Frontal cortex (tissue), 4 donors: ENCODE data around the gene KRT82. TPM values are rescaled to one million over a fixed set of nuclear protein-coding genes. Genes with fewer than 3 reads are reported as not detected.
"Not testable (repeated sequence)": the region's sequence is repeated elsewhere in the genome, so short reads cannot be mapped to it uniquely, and the experiment has no call there.

Source experiments
- DNase-seq, 2 donors: peaks; one replicate each; pipeline ENCODE4 v3.0.0; 2012; ENCODE audit warnings: low spot score in 2 of 2
- FAIRE-seq: peaks from 2 replicates; lab custom pipeline; 2012; peaks lifted over from hg19 to GRCh38; lab: Jason Lieb, UNC
- total RNA-seq: library from RNA; depleted of rRNA; stranded (reverse); fragments of >200 nt; gene quantifications from one replicate; pipeline ENCODE4 v1.2.3, GENCODE V29; 2014
- donor health status: control.
- donor health status: control.
- donor health status: control.

The KRT82 gene
- total RNA-seq, 1 donor from 2014 or later: not detected

DNA sequence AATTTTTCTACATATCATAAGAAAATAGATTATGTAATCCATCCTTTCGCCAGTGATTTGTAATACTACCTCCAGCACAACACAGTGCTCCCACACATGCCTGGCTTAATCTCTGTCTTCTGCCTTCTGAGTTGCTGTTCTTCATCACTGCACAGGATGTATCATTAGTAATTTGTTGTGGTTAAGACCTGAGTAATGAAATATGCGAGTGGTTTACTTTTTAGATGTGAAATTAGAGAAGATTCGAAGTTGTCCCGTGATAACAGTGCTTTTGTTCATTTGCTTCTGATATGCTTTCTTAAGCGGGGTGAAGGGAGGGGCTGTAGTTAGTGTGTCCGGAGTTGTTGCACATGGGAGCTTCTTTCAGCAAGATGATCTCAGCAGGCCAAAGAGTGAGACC lies 56.9 kb downstream of the KRT82 start:
- FAIRE-seq: no peak

DNA sequence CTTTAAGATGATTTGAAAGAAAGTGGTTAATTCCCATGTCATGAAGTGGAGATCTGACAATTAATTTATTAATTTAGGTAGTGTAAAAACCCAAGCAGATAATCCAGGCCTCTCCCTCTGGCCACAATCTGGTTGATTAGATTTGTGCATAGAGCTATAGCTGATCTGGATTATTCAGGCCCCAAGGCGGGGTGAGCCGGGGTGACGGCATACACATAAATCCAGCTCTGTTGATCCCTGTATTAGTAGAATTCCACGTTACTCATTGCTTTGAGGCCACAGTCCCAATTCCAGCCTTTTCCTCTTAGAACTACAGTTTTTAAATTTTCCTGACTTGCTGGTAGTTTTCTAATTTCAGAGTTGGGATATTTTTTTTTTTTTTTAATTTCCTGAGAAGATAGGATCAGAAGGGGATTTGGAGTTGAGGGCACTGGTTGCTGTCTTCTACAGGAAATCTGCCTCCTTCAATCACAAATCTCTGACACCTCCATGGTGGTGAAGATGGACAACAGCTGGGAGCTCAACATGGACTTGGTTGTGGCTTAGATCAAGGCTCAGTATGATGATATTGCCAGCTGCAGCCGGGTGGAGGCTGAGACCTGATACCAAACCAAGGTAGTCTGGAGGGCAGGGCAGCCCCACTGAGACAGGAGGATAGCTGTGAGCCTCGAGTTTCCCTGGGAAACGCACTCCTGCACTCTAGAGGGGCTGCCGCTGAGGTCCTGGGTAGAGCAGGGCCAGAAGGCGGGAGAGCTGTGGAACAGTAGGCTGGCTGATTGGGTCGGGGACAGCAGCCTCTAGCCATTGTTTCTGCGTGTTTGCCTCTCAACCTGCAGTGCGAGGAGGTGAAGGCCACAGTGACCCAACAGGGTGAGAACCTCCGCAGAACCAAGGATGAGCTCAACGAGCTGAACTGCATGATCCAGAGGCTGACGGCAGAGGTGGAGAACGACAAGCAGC lies 58.3 kb downstream of the KRT82 start:
- FAIRE-seq (no peak), DNase-seq (no peak)

More for the DNA sequence above, 56.9 kb downstream of the KRT82 start:
- DNase-seq: no peak

DNA sequence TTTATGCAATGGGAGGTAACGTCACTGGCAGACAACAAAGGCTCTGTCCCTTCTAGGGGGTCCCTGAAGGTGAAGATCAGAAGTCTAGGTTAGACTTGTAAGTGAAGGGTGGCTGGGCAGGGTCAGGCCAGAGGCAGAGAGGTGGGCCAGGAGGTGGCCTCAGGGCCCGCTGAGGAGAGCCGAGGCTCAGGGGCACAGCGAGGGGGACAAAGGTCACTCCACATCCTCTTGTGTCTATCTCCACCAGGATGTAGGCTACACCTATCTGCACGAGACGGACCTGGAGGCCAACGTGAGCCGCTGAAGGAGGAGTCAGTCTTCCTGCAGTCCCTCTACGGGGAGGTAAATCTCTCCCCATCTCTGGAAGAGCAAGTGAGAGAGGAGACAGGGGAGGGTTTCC lies 59.1 kb downstream of the KRT82 start:
- no peak for DNase-seq
- FAIRE-seq: no peak

DNA sequence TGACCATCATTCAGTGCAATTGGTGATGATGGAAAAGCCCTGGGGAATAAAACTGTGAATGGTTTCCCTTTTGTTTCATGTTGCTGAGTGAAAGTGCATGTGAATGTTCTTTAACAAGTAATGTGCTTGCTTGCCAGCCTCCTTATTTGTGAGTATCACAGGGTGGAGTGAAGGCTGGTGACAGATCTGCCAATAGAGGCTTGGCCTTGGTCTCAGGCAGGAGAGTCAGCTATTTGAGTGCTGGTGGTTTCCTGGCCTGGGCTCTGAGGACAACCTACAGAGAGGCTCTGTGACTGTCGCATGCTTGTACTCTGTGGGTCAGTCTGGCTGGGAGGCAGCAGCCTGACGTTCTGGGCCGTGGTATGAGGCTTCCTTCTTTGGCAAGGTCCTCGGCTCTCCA lies 59.5 kb downstream of the KRT82 start:
- no peak for FAIRE-seq
- DNase-seq: no peak

DNA sequence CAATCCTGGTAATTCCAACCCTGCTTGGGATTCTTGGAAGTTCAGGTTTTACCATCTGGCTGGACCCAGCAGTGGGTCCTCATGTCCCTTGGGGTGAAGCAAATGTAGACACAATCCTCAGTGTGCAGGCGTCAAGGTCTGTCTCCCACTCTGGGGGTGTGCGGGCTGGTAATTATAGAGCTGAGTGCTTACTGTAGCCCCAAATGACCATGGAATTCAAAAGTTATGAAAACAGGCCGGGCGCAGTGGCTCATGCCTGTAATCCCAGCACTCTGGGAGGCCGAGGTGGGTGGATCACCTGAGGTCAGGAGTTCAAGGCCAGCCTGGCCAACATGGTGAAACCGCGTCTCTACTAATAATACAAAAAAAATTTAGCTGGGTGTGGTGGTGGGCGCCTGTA lies 61.1 kb downstream of the KRT82 start:
- not testable (repeated sequence) for FAIRE-seq, DNase-seq

DNA sequence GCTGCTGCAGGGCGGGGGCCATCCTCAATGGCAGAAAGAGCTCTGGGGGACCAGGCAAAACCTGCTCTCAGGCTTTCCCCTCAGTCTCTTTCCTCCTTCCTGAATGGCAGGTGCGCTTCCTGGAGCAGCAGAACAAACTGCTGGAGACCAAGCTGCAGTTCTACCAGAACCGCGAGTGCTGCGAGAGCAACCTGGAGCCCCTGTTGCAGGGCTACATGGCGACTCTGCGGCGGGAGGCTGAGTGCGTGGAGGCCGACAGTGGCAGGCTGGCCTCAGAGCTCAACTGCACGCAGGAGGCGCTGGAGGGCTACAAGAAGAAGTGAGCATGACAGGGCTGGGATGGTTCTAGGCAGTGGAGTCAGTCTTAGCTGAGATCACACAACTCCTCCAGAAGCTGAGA lies 62.0 kb downstream of the KRT82 start:
- FAIRE-seq (no peak), DNase-seq (no peak)

Other genes starting within 250 kb of the KRT82 start
- not detected for gene KRT80, start 214.3 kb downstream of the KRT82 start, total RNA-seq
- gene KRT7, start 173.1 kb downstream of the KRT82 start, total RNA-seq: not detected
- gene KRT86, start 131.7 kb downstream of the KRT82 start, total RNA-seq: under 0.01 TPM
- not detected for gene KRT81, start 114.8 kb downstream of the KRT82 start, total RNA-seq
- gene KRT83, start 84.9 kb downstream of the KRT82 start, total RNA-seq: not detected
- gene KRT85, start 38.9 kb downstream of the KRT82 start, total RNA-seq: not detected
- gene KRT84, start 20.7 kb downstream of the KRT82 start, total RNA-seq: not detected
- gene KRT75, start 28.0 kb upstream of the KRT82 start, total RNA-seq: not detected
- not detected for gene KRT6B, start 45.8 kb upstream of the KRT82 start, total RNA-seq
- gene KRT6C, start 67.5 kb upstream of the KRT82 start, total RNA-seq: not detected
- gene KRT6A, start 86.9 kb upstream of the KRT82 start, total RNA-seq: not detected
- not detected for gene KRT5, start 114.1 kb upstream of the KRT82 start, total RNA-seq
- not detected for gene KRT71, start 146.8 kb upstream of the KRT82 start, total RNA-seq
- not detected for gene KRT74, start 167.5 kb upstream of the KRT82 start, total RNA-seq
- gene KRT72, start 195.1 kb upstream of the KRT82 start, total RNA-seq: not detected
- gene KRT73, start 212.2 kb upstream of the KRT82 start, total RNA-seq: not detected
- gene KRT2, start 245.9 kb upstream of the KRT82 start, total RNA-seq: not detected